Activated CD4-positive, alpha-beta T cell treated with anti-CD3 and anti-CD28 coated beads, Interleukin-2, amount 10 ng/mL, durations not matched to agents 24 days and 14 days (primary cell): ENCODE data around the gene NLN. TPM values are rescaled to one million over a fixed set of nuclear protein-coding genes. Genes with fewer than 3 reads are reported as not detected.
"Not testable (repeated sequence)": the region's sequence is repeated elsewhere in the genome, so short reads cannot be mapped to it uniquely, and the experiment has no call there.

Source experiments
- DNase-seq: peaks from one replicate; pipeline ENCODE4 v3.0.0; 2022
- H3K27ac Mint-ChIP-seq: one replicate; pipeline ENCODE4 v1.8.0; 2022; ENCODE audit warnings: mild to moderate bottlenecking, mixed read lengths
- H3K27me3 Mint-ChIP-seq: one replicate; pipeline ENCODE4 v1.8.0; 2022; ENCODE audit warnings: mixed read lengths
- H3K36me3 Mint-ChIP-seq: one replicate; pipeline ENCODE4 v1.8.0; 2022; ENCODE audit warnings: low read depth, mild to moderate bottlenecking, mixed read lengths
- H3K4me1 Mint-ChIP-seq: one replicate; pipeline ENCODE4 v1.8.0; 2021; ENCODE audit warnings: mixed read lengths
- H3K4me3 Mint-ChIP-seq: one replicate; pipeline ENCODE4 v1.8.0; 2022; ENCODE audit warnings: mild to moderate bottlenecking, moderate library complexity, mixed read lengths
- H3K9me3 Mint-ChIP-seq: one replicate; pipeline ENCODE4 v1.8.0; 2021; ENCODE audit warnings: mixed read lengths
- intact Hi-C: fragments of 100-400 bp; cut with micrococcal nuclease; formaldehyde crosslinking; loops from one replicate; pipeline ENCODE4 v1.15.1; 2023
- total RNA-seq: library from RNA; stranded (reverse); gene quantifications from 2 replicates; pipeline ENCODE4 v1.2.3, GENCODE V29; 2022

Gene NLN
- total RNA-seq, 1 donor from 2014 or later = 28.0 TPM

DNA sequence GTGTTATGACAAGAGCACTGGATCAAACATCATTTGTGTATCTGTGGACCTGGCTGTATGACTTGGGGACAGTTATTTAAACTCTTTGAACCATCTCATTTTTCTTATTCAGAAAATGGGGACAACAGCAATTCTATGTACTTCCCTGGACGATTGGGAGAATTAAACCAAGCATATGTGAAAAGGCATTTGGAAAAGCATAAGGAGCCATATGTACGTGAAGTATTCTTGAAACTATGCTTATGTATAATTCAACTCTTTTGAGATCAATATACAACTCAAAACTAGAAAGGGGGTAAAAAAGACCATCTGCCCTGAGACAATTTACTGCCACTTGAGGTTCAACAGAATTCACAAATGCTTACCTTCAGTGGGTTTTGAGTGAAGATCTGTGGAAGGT is 75.5 kb downstream of the NLN start:
- intact Hi-C loops = no loop called here

DNA sequence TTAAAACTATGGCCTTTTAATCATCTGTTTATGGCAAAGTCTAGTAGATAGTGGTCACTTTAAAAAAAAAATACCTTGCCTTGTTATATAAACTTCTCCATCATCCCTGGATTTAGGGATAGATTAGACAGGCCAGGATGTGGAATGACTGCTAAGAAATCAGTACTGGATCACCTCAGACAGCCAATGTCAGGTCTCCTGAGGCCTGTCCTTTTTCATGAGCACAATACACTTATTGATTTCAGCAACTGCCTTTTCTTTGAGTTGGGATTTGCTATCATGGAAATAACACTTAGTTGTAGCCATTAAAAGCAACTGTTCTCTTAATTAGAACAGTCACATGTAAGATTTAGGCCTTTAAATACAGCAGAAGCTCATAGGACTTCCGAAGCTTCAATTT is 77.9 kb downstream of the NLN start:
- DNase-seq = no peak
- intact Hi-C loops = loop anchor here (5.0 kb wide), 1 partner anchor 33 kb away; no protein-coding TSS in a partner anchor
- peaks cover 3% of the 10 kb centered on the region for H3K9me3 Mint-ChIP-seq
- peaks cover 24% of the 10 kb centered on the region for H3K4me1 Mint-ChIP-seq
- no peak overlapping the region for H3K4me3 Mint-ChIP-seq
- H3K36me3 Mint-ChIP-seq = peaks cover 20% of the 10 kb centered on the region
- H3K27ac Mint-ChIP-seq = no peak overlapping the region
- no peaks in the 10 kb centered on the region for H3K27me3 Mint-ChIP-seq

More for the DNA sequence above, 75.5 kb downstream of the NLN start:
- Mint-ChIP-seq H3K4me1 (peaks cover 10% of the 10 kb centered on the region), H3K9me3 (peaks cover 3% of the 10 kb centered on the region), H3K36me3 (peaks cover 14% of the 10 kb centered on the region), H3K27me3 (no peaks in the 10 kb centered on the region), H3K27ac (no peak overlapping the region), H3K4me3 (no peak overlapping the region)
- DNase-seq = no peak

DNA sequence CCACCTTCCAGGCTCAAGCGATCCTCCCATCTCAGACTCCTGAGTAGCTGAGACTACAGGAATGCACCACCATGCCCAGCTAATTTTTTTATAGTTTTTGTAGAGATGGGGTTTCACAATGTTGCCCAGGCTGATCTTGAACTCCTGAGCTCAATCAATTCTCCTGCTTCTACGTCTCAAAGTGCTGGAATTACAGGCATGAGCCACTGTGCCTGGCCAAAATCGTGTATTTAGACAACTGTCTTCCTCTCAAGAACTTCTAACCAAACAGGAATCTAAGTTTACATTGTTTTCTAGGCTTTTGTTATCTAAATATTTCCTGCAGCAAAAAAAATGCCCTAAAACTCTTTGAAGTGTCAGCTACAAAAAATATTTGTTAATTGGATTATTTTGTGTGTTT is 78.8 kb downstream of the NLN start:
- Mint-ChIP-seq H3K4me1 (peaks cover 29% of the 10 kb centered on the region), H3K9me3 (peaks cover 3% of the 10 kb centered on the region), H3K27ac (no peak overlapping the region), H3K4me3 (no peak overlapping the region), H3K36me3 (peaks cover 22% of the 10 kb centered on the region), H3K27me3 (no peaks in the 10 kb centered on the region)
- DNase-seq = no peak
- intact Hi-C loops = loop anchor here (5.0 kb wide), 1 partner anchor 33 kb away; no protein-coding TSS in a partner anchor

DNA sequence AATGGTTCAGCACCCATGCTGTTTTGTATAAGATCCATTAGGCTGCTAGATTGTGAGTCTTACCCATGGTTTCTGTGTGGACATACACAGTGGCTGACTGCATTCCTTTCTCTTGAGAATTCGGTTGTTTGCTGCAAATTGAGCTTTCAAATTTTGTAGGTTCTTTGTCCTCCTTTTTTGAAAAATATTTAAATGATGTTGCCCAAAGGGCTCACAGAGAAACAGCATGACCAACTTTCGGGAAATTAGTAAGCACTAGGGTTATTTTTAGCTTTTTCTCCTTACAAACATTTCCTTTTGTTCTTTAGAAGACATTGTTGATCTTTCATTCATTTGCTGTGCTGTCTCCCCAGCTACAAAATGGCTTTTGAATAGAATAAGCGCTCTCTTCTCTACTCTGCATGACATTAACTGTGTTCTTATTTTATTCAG is 79.4 kb downstream of the NLN start:
- intact Hi-C loops = loop anchor here (5.0 kb wide), 1 partner anchor 34 kb away; no protein-coding TSS in a partner anchor
- DNase-seq = no peak
- Mint-ChIP-seq H3K36me3 (peaks cover 27% of the 10 kb centered on the region), H3K27me3 (no peaks in the 10 kb centered on the region), H3K9me3 (peaks cover 9% of the 10 kb centered on the region), H3K4me3 (no peak overlapping the region), H3K27ac (no peak overlapping the region), H3K4me1 (peaks cover 29% of the 10 kb centered on the region)

DNA sequence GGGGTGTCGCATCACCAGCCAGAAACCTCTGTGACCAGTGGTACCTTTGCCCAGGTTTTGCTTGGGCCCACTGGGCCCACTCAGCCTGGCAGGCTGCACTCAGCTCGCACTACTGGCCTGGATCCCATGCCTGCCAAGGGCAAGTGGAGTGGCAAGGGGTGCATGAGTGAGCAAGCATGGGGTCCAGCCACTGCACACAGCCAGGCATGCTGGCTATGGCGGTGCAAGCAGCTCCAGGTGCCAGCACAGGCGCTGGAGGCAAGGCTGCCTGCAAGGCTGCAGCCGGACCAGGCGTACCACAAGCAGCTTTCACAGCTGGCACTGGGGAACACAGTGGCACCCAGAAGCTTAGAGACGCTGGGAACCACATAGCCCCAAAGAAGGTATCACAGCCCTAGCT is 80.1 kb downstream of the NLN start:
- Mint-ChIP-seq H3K9me3 (peaks cover 11% of the 10 kb centered on the region), H3K4me1 (peaks cover 26% of the 10 kb centered on the region), H3K4me3 (no peak overlapping the region), H3K27ac (no peak overlapping the region), H3K36me3 (peaks cover 26% of the 10 kb centered on the region), H3K27me3 (no peaks in the 10 kb centered on the region)
- intact Hi-C loops = loop anchor here (5.0 kb wide), 1 partner anchor 35 kb away; no protein-coding TSS in a partner anchor
- no peak for DNase-seq

DNA sequence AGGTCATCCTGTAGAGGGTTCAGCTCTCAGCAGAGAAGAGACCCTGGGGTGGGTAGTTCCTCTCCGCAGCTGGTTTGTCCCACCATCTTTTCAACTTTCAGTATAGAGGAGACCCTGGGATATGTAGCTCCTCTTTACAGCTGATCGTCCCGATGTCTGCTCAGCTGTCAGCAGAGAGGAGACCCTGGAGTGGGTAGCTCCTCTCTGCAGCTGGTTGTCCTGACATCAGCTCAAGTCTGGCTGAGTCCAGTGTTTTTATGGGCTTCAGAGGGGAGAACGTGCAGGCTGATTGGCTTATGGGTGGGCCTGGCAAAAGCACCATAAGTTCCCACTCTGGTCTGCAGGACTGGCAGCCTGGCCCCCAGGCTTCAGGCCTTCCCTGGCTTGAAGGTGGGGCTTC is 80.8 kb downstream of the NLN start:
- H3K27me3 Mint-ChIP-seq = no peaks in the 10 kb centered on the region
- H3K9me3 Mint-ChIP-seq = peaks cover 11% of the 10 kb centered on the region
- H3K27ac Mint-ChIP-seq = no peak overlapping the region
- no peak overlapping the region for H3K4me3 Mint-ChIP-seq
- DNase-seq = no peak
- peaks cover 24% of the 10 kb centered on the region for H3K36me3 Mint-ChIP-seq
- H3K4me1 Mint-ChIP-seq = peaks cover 25% of the 10 kb centered on the region
- intact Hi-C loops = loop anchor here (5.0 kb wide), 1 partner anchor 36 kb away; no protein-coding TSS in a partner anchor

DNA sequence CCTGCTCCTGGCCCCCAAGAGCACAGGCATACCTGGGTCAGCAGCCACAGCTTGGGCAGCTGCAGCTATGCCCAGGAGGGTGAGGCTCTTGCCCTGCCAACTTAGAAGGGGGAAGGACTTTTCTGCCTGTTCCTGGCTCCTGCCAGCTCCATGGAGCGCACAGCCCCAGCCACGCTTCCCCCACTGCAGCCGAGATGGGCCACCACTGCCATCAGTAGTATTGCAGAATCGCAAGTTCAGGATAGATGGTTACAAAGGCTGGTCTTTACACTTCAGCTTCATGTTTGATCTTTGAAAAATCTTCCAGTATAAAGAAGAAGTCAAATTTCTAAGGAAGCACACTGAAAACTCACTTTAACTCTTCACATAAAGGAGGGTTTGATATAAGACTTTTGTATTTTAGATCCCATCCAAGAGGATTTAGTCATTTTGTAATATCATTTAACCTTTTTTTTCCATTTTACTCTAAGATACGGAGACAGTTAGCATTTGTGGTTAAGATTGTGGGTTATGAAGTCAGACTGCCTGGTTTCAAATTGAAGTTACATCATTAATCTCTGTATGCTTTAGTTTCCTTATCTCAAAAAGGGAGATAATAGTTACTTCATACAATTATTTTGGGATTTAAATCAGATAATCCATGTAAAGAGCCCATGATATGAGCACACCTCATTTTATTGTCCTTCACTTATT is 81.8 kb downstream of the NLN start:
- Mint-ChIP-seq H3K27ac (peak overlapping the region; percentile 72), H3K36me3 (peaks cover 26% of the 10 kb centered on the region), H3K9me3 (peaks cover 11% of the 10 kb centered on the region), H3K4me3 (peak overlapping the region; percentile 42), H3K4me1 (peaks cover 25% of the 10 kb centered on the region), H3K27me3 (no peaks in the 10 kb centered on the region)
- intact Hi-C loops = loop anchor here (1.0 to 5.0 kb wide), 3 partner anchors 25 to 122 kb away; partner anchors contain the start of gene ERBIN
- peak; percentile 65 for DNase-seq

DNA sequence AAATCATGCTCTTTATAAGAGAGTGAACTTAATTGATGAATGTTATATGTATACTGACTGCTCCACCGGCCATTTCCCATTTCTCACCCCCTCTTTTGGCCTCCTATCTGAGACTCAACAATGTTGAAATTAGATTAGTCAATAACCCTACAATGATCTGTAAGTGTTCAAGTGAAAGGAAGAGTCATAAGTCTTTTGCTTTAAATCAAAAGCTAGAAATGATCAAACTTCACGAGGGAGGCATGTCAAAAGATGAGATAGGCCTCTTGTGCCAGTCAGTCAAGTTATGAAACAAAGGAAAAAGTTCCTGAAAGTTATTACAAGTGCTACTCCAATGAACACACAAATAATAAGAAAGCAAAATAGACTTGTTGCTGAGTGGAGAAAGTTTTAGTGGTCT is 83.1 kb downstream of the NLN start:
- Mint-ChIP-seq H3K27me3 (no peaks in the 10 kb centered on the region), H3K36me3 (peaks cover 34% of the 10 kb centered on the region), H3K9me3 (peaks cover 11% of the 10 kb centered on the region), H3K27ac (no peak overlapping the region), H3K4me3 (no peak overlapping the region), H3K4me1 (peaks cover 25% of the 10 kb centered on the region)
- no peak for DNase-seq
- intact Hi-C loops = loop anchor here (2.0 to 5.0 kb wide), 2 partner anchors 26 to 83 kb away; partner anchors contain the start of genes NLN and SGTB

DNA sequence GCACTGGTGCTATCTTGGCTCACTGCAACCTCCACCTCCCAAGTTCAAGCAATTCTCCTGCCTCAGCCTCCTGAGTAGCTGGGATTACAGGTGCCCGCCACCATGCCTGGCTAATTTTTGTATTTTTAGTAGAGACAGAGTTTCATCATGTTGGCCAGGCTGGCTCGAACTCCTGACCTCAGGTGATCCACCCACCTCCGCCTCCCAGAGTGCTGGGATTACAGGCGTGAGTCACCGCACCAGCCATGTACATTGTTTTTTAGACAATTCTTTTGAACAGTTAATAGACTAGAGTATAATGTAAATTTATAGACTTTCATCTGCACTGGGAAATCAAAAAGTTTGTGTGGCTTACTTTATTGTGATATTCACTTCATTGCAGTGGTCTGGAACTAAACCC is 85.5 kb downstream of the NLN start:
- intact Hi-C loops = loop anchor here (5.0 kb wide), 1 partner anchor 85 kb away; the partner anchor contains the start of genes NLN and SGTB
- Mint-ChIP-seq H3K4me1 (peaks cover 23% of the 10 kb centered on the region), H3K36me3 (peaks cover 40% of the 10 kb centered on the region)
- DNase-seq, H3K27me3 Mint-ChIP-seq, H3K4me3 Mint-ChIP-seq, H3K27ac Mint-ChIP-seq, H3K9me3 Mint-ChIP-seq: not testable (repeated sequence)

DNA sequence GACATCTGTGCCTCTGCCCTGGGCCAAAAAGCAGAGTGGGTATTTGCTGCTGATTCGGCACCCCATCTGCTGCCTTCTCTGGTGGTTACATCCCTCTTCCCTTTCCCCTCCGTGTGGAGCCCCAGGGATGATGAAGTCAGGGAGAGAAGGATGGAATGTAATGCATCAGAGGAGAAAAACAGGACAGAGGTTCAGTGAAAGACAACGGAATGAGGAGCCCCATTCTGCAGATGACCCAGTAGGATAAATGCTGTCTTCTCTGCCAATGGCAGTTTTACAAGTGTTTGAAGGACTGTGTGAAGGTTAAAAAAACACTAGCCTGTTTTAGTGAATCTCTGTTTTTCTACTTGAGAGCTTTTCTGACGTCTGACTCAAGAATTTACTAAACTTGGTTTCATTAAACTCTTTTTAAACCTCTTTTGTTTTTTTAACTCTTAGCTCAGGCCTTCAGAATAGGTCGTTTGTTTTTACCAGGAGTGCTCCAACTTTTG is 86.3 kb downstream of the NLN start:
- no peaks in the 10 kb centered on the region for H3K27me3 Mint-ChIP-seq
- peaks cover 8% of the 10 kb centered on the region for H3K9me3 Mint-ChIP-seq
- no peak overlapping the region for H3K27ac Mint-ChIP-seq
- intact Hi-C loops = loop anchor here (5.0 kb wide), 1 partner anchor 86 kb away; the partner anchor contains the start of genes NLN and SGTB
- H3K36me3 Mint-ChIP-seq = peaks cover 40% of the 10 kb centered on the region
- H3K4me1 Mint-ChIP-seq = peaks cover 30% of the 10 kb centered on the region
- no peak overlapping the region for H3K4me3 Mint-ChIP-seq
- no peak for DNase-seq

DNA sequence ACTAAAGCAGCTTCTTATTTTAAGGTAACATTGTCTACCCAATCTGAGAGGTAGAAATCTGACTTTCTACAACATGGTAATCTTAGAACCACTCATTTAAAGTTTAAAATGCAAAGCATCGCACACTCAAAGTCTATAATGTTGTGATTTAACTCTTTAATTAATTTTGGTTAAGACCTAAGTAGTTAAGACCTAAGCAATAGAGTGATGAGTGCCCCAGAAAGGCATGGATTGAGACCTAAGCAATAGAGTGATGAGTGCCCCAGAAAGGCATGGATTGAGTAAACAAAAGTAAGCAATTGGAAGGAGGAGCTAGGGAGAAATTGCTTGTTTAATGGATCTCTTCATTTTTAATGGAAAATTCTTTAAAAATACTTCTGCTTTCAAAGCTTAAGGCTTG is 86.8 kb downstream of the NLN start:
- H3K27me3 Mint-ChIP-seq = no peaks in the 10 kb centered on the region
- peaks cover 8% of the 10 kb centered on the region for H3K9me3 Mint-ChIP-seq
- H3K27ac Mint-ChIP-seq = no peak overlapping the region
- H3K36me3 Mint-ChIP-seq = peaks cover 42% of the 10 kb centered on the region
- H3K4me3 Mint-ChIP-seq = no peak overlapping the region
- intact Hi-C loops = loop anchor here (5.0 kb wide), 1 partner anchor 87 kb away; the partner anchor contains the start of genes NLN and SGTB
- peaks cover 27% of the 10 kb centered on the region for H3K4me1 Mint-ChIP-seq
- DNase-seq = no peak

DNA sequence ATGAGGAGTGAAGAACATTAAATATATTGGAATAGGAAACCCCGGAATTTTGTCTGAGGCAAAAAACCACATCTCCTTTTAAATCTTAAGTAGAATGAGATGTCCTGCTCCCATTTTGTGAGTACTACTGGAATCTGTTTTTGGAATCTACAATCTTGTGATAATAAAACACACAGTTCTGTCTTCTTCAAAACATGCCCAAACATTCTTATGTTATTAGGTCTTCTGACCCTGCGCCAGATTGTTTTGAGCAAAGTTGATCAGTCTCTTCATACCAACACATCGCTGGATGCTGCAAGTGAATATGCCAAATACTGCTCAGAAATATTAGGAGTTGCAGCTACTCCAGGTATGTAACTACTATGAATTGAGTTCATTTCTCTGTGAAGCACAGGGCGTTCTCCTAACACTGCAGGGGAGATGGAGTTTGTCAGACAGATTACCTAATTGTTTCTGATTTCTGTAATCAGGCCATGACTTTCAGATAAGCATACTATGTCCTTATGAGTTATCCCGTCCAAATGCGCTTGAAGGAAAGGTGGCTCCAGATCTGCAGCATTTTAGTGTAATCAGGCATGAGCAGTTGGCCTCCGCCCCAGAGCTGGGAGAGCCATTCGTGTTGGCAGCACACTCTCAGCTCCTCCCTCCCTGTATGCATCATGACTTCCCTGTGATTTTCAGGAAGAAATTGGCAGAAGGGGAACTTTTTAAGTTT is 88.0 kb downstream of the NLN start:
- Mint-ChIP-seq H3K36me3 (peaks cover 43% of the 10 kb centered on the region), H3K27me3 (no peaks in the 10 kb centered on the region), H3K4me3 (no peak overlapping the region), H3K9me3 (peaks cover 8% of the 10 kb centered on the region), H3K4me1 (peaks cover 16% of the 10 kb centered on the region), H3K27ac (no peak overlapping the region)
- intact Hi-C loops = loop anchor here (5.0 kb wide), 1 partner anchor 88 kb away; the partner anchor contains the start of genes NLN and SGTB
- DNase-seq = no peak

DNA sequence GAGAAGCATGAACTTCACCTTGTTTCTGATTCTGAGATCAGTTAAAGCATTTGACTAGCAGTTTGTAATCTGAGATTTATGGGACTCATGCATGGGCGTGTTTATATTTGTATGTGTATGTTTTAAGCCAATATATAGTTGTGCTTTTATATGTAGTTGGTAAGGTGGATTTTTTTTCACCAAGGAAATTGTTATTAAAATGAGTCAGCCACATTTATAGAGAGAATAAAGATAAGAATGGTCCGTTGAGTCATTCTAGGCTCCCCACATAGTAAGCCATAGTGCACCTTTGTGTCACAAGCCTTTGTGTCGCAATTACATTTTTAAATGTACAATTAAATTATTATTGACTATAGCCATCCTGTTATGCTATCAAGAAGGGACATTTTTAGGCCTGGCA is 89.0 kb downstream of the NLN start:
- Mint-ChIP-seq H3K27me3 (no peaks in the 10 kb centered on the region), H3K4me3 (no peak overlapping the region)

DNA sequence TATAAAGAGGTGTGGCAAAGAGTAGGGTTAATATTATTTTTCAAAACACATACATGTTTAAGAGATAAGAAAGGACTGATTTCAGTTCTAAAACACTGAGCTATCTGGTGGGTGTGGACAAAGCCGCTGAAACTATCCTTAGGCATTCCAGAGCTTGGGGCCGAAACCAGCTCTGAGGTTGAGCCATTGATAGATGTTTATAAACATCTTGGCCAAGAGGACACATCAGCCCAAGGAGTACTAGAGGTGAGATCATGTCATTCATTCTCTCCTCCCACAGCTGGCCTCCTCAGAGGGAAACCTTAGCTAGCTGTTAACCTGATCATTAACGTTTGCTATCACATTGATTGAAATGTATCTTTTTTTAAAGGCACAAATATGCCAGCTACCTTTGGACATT is 89.9 kb downstream of the NLN start:
- Mint-ChIP-seq H3K27me3 (no peaks in the 10 kb centered on the region), H3K9me3 (no peaks in the 10 kb centered on the region), H3K4me1 (peaks cover 12% of the 10 kb centered on the region), H3K4me3 (no peak overlapping the region), H3K36me3 (peaks cover 38% of the 10 kb centered on the region), H3K27ac (no peak overlapping the region)
- DNase-seq = no peak
- intact Hi-C loops = no loop called here

More for the DNA sequence above, 89.0 kb downstream of the NLN start:
- Mint-ChIP-seq H3K9me3 (peaks cover 5% of the 10 kb centered on the region), H3K27ac (no peak overlapping the region), H3K4me1 (peaks cover 12% of the 10 kb centered on the region), H3K36me3 (peaks cover 41% of the 10 kb centered on the region)
- intact Hi-C loops = no loop called here
- DNase-seq = no peak
